Measurements from ENCODE around the gene KMT2D.
A peak's percentile ranks its signal among the peaks of the same experiment; 100 is the strongest.

KMT2D gene

DNA sequence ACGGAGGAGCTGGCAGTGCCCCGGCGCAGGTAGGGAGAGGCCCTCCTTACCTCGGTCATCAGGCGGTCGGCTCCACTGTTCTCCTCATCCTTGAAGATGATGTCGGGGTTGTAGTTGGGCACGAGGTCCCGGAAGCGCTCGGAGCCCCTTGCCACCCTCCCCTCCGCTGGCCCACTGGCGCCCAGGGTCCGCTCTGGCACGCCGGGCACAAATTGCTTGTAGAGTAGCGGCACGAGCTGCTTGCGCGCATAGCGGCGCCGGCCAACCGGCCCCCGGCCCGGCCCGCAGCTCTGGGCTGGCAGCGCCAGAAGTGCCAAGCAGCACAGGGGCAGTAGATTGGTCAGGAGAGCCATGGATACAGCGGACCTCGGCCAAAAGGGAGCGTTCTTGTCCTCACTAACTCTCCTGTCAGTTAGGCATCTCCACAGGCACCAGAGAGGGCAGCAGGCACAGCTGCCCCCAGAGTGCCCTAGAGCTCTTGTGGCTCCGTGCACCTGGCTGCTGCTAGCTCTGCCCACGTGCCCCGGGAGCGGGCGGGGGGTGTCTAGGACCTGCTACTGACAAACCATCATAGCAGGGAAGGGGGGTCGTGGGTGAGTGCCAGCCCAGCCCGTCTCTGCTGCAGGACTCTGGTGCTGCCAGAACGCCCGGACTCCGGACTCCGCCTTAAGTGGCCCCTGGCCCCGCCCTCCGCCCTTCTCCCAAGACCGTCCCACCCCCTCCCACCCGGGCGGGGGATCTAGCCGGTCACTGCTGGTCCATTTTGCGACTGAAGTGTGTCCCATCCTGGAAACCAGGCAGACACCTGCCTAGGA is 33.8 kb upstream of the KMT2D start, which contains the start of gene DHH:
Gene DHH (minus strand): TSS at position 642 of the 815 bp plus-strand sequence. CDS start 289 bp downstream, at position 353.
- H3K36me3 ChIP-seq (ENCODE audit: control insufficient read depth, insufficient read depth, low read length), result peaks cover 33% of the 10 kb centered on the region
- H3K4me1 ChIP-seq (ENCODE audit: control insufficient read depth, insufficient read depth, low read length, poor library complexity, severe bottlenecking), result peaks cover 25% of the 10 kb centered on the region
- H3K9me3 ChIP-seq (ENCODE audit: control insufficient read depth, low read length), result no peaks in the 10 kb centered on the region
- no peak within 1 kb of the TSS for H3K27ac ChIP-seq (ENCODE audit: low read depth, low read length, severe bottlenecking)
- 23 to 26% methylated on average over 36 to 42 of the region's 49 CpGs for WGBS, 2 experiments (ENCODE audit: insufficient coverage in 2 of 2)
- H3K4me3 ChIP-seq (ENCODE audit: extremely low read depth, insufficient read depth, low read length, poor library complexity, severe bottlenecking), result no peak within 1 kb of the TSS

DNA sequence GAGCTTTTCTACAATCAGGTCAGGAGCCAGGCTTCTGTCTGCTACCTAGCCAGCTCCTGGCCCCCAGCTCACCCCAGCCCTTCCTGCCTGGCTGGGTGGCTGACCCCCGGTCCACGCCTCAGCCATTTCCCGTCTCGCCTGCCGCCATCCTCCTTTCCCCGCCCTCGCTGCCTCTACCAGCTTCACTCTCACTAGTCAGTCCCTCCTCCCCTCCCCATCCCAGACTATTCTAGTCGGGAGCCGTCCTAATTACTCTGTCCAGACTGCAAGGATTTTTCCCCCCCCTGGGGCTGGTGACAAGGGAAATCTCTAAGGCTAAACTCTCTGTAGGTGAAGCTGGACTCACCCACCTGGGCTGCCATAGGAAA is 33.2 kb upstream of the KMT2D start:
- H3K4me3 ChIP-seq (ENCODE audit: extremely low read depth, insufficient read depth, low read length, poor library complexity, severe bottlenecking), result no peak overlapping the region
- WGBS, 2 experiments (ENCODE audit: insufficient coverage in 2 of 2), result 13 to 27% methylated on average over 5 to 7 of the region's 9 CpGs
- H3K36me3 ChIP-seq (ENCODE audit: control insufficient read depth, insufficient read depth, low read length), result peaks cover 30% of the 10 kb centered on the region
- H3K9me3 ChIP-seq (ENCODE audit: control insufficient read depth, low read length), result no peaks in the 10 kb centered on the region
- peaks cover 25% of the 10 kb centered on the region for H3K4me1 ChIP-seq (ENCODE audit: control insufficient read depth, insufficient read depth, low read length, poor library complexity, severe bottlenecking)
- no peak overlapping the region for H3K27ac ChIP-seq (ENCODE audit: low read depth, low read length, severe bottlenecking)

- Histone ChIP-seq H3K9me3 (ENCODE audit: control insufficient read depth, low read length) (no peaks in the 10 kb centered on the region), H3K4me1 (ENCODE audit: control insufficient read depth, insufficient read depth, low read length, poor library complexity, severe bottlenecking) (peaks cover 25% of the 10 kb centered on the region), H3K36me3 (ENCODE audit: control insufficient read depth, insufficient read depth, low read length) (peaks cover 24% of the 10 kb centered on the region), H3K4me3 (ENCODE audit: extremely low read depth, insufficient read depth, low read length, poor library complexity, severe bottlenecking) (no peak overlapping the region), H3K27ac (ENCODE audit: low read depth, low read length, severe bottlenecking) (no peak overlapping the region)
- WGBS, 2 experiments (ENCODE audit: insufficient coverage in 2 of 2), result 56 to 60% methylated on average over 1 to 2 of the region's 4 CpGs
These were observed 32.3 kb upstream of the KMT2D start for GRCh38 chr12:49092816-49093406.

GRCh38 chr12:49092086-49092815 is 31.7 kb upstream of the KMT2D start:
- 0 to 4% methylated on average over 8 to 25 of the region's 32 CpGs for WGBS, 2 experiments (ENCODE audit: insufficient coverage in 2 of 2)
- H3K4me3 ChIP-seq (ENCODE audit: extremely low read depth, insufficient read depth, low read length, poor library complexity, severe bottlenecking), result peak overlapping the region; percentile 22
- H3K36me3 ChIP-seq (ENCODE audit: control insufficient read depth, insufficient read depth, low read length), result peaks cover 17% of the 10 kb centered on the region
- peaks cover 25% of the 10 kb centered on the region for H3K4me1 ChIP-seq (ENCODE audit: control insufficient read depth, insufficient read depth, low read length, poor library complexity, severe bottlenecking)
- H3K27ac ChIP-seq (ENCODE audit: low read depth, low read length, severe bottlenecking), result no peak overlapping the region
- no peaks in the 10 kb centered on the region for H3K9me3 ChIP-seq (ENCODE audit: control insufficient read depth, low read length)

DNA sequence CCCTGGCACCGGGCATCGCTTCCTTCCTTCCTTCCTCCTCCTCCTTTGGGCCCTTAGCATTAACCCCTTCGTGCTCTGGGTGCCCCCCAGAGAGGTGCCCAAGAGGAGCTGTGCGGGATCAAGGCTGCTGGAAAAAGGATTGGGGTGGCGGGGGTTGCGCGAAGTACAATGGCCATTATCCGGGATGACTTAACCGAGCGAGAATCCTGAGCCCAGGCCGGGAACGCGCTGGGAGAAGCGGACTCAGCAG is 31.2 kb upstream of the KMT2D start:
- peaks cover 25% of the 10 kb centered on the region for H3K4me1 ChIP-seq (ENCODE audit: control insufficient read depth, insufficient read depth, low read length, poor library complexity, severe bottlenecking)
- peaks cover 12% of the 10 kb centered on the region for H3K36me3 ChIP-seq (ENCODE audit: control insufficient read depth, insufficient read depth, low read length)
- H3K4me3 ChIP-seq (ENCODE audit: extremely low read depth, insufficient read depth, low read length, poor library complexity, severe bottlenecking), result peak overlapping the region; percentile 22
- WGBS, 2 experiments (ENCODE audit: insufficient coverage in 2 of 2), result 1 to 6% methylated on average over 10 to 13 of the region's 14 CpGs
- H3K9me3 ChIP-seq (ENCODE audit: control insufficient read depth, low read length), result no peaks in the 10 kb centered on the region
- H3K27ac ChIP-seq (ENCODE audit: low read depth, low read length, severe bottlenecking), result no peak overlapping the region

DNA sequence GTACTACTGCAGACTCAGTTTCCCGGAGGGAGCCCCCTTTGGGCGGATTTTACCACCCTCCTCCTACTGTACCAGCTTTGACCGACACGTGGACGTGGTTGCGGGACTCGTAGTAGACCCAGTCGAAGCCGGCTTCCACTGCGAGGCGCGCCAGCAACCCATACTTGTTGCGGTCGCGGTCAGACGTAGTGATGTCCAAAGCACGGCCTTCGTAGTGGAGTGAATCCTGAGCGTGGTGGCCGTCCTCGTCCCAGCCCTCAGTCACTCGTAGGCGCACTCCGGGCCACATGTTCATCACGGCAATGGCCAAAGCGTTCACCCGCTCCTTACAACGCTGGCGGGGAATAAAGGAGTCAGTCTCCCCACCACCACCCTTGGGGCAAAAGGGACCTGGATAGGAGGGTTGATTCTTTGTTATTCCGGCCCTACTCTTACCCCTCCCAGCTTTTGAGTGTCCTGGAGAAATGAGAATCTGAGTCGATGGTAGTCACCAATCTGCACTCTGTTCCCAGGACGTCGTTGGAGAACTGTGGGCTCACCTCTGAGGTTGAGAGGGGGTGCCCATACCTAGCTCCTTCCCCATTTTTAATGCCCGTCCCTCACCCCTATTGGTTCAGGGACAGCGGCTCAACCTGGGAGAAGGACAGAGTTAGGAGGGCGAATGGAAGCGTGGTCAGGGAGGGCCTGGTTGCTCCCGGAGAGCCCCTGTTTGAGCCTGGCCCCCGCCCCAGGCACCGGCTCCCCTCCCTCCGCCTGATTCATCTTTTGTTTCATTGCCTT is 30.7 kb upstream of the KMT2D start:
- H3K36me3 ChIP-seq (ENCODE audit: control insufficient read depth, insufficient read depth, low read length), result peaks cover 7% of the 10 kb centered on the region
- H3K27ac ChIP-seq (ENCODE audit: low read depth, low read length, severe bottlenecking), result no peak overlapping the region
- H3K4me1 ChIP-seq (ENCODE audit: control insufficient read depth, insufficient read depth, low read length, poor library complexity, severe bottlenecking), result peaks cover 25% of the 10 kb centered on the region
- 51 to 57% methylated on average over 34 of the region's 41 CpGs for WGBS, 2 experiments (ENCODE audit: insufficient coverage in 2 of 2)
- H3K9me3 ChIP-seq (ENCODE audit: control insufficient read depth, low read length), result no peaks in the 10 kb centered on the region
- H3K4me3 ChIP-seq (ENCODE audit: extremely low read depth, insufficient read depth, low read length, poor library complexity, severe bottlenecking), result peak overlapping the region; percentile 22

- no peak overlapping the region for H3K27ac ChIP-seq (ENCODE audit: low read depth, low read length, severe bottlenecking)
- peaks cover 25% of the 10 kb centered on the region for H3K4me1 ChIP-seq (ENCODE audit: control insufficient read depth, insufficient read depth, low read length, poor library complexity, severe bottlenecking)
- no peaks in the 10 kb centered on the region for H3K9me3 ChIP-seq (ENCODE audit: control insufficient read depth, low read length)
- H3K36me3 ChIP-seq (ENCODE audit: control insufficient read depth, insufficient read depth, low read length), result no peaks in the 10 kb centered on the region
- peak overlapping the region; percentile 26 for H3K4me3 ChIP-seq (ENCODE audit: extremely low read depth, insufficient read depth, low read length, poor library complexity, severe bottlenecking)
- 7 to 8% methylated on average over 75 to 82 of the region's 88 CpGs for WGBS, 2 experiments (ENCODE audit: insufficient coverage in 2 of 2)
These were observed 29.5 kb upstream of the KMT2D start for GRCh38 chr12:49089821-49090773.

DNA sequence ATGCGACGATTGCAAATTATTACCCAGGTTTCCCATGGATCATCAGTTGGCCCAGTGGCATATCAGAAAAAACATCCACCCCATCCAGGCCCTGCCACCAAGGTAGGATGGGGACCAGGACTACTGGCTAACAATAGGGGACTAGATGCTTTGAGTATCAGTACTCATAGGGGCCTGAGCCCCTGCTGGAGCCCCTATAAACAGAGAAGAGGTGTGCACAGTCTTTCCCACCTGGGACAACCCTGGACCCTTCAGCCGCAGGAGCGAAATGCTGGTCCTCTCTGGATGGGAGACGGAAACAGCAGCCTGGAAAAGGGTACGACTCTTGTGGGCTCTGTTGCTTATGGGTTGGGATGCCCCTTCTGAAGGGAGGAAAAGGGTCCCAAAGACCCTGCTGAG is 28.3 kb upstream of the KMT2D start:
- Histone ChIP-seq H3K36me3 (ENCODE audit: control insufficient read depth, insufficient read depth, low read length) (no peaks in the 10 kb centered on the region), H3K4me1 (ENCODE audit: control insufficient read depth, insufficient read depth, low read length, poor library complexity, severe bottlenecking) (peaks cover 19% of the 10 kb centered on the region), H3K9me3 (ENCODE audit: control insufficient read depth, low read length) (peaks cover 4% of the 10 kb centered on the region), H3K4me3 (ENCODE audit: extremely low read depth, insufficient read depth, low read length, poor library complexity, severe bottlenecking) (no peak overlapping the region), H3K27ac (ENCODE audit: low read depth, low read length, severe bottlenecking) (no peak overlapping the region)
- 57 to 72% methylated on average over 2 to 5 of the region's 6 CpGs for WGBS, 2 experiments (ENCODE audit: insufficient coverage in 2 of 2)

GRCh38 chr12:49088150-49088931 is 27.7 kb upstream of the KMT2D start:
- no peaks in the 10 kb centered on the region for H3K36me3 ChIP-seq (ENCODE audit: control insufficient read depth, insufficient read depth, low read length)
- H3K27ac ChIP-seq (ENCODE audit: low read depth, low read length, severe bottlenecking), result no peak overlapping the region
- WGBS, 2 experiments (ENCODE audit: insufficient coverage in 2 of 2), result 0 to 1% methylated on average over 13 of the region's 18 CpGs
- peaks cover 4% of the 10 kb centered on the region for H3K9me3 ChIP-seq (ENCODE audit: control insufficient read depth, low read length)
- no peak overlapping the region for H3K4me3 ChIP-seq (ENCODE audit: extremely low read depth, insufficient read depth, low read length, poor library complexity, severe bottlenecking)
- peaks cover 13% of the 10 kb centered on the region for H3K4me1 ChIP-seq (ENCODE audit: control insufficient read depth, insufficient read depth, low read length, poor library complexity, severe bottlenecking)
